Testis (tissue), 2 donors: ENCODE measurements around the gene MTERF4.

Experiments used
- POLR2A ChIP-seq: fragments of 450-650 bp; IDR thresholded peaks from one replicate; pipeline ENCODE4 v1.6.1; 2017; ENCODE audit warnings: antibody characterized with exemption, mild to moderate bottlenecking, moderate library complexity
- TF ChIP-seq, protein P1 (sequence below), 3 experiments: fragments of 450-650 bp in 2 of 3; fragments of 200-600 bp in 1 of 3; sonication (generic) in 1 of 3; IDR thresholded peaks; one replicate each; pipeline ENCODE4 v1.5.1; 2016 to 2019; ENCODE audit warnings: antibody characterized with exemption in 3 of 3, mild to moderate bottlenecking in 2 of 3, moderate library complexity in 1 of 3

GRCh38 chr2:241070361-241070760 lies 31.7 kb downstream of the MTERF4 start:
- TF ChIP-seq, protein P1, sequence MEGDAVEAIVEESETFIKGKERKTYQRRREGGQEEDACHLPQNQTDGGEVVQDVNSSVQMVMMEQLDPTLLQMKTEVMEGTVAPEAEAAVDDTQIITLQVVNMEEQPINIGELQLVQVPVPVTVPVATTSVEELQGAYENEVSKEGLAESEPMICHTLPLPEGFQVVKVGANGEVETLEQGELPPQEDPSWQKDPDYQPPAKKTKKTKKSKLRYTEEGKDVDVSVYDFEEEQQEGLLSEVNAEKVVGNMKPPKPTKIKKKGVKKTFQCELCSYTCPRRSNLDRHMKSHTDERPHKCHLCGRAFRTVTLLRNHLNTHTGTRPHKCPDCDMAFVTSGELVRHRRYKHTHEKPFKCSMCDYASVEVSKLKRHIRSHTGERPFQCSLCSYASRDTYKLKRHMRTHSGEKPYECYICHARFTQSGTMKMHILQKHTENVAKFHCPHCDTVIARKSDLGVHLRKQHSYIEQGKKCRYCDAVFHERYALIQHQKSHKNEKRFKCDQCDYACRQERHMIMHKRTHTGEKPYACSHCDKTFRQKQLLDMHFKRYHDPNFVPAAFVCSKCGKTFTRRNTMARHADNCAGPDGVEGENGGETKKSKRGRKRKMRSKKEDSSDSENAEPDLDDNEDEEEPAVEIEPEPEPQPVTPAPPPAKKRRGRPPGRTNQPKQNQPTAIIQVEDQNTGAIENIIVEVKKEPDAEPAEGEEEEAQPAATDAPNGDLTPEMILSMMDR (IDR thresholded peaks at IDR 0.05), result no peak
- no peak for TF ChIP-seq POLR2A
